GM18861 (cell line): ENCODE data around the gene GOLGA8A.
"Not testable (repeated sequence)": the region's sequence is repeated elsewhere in the genome, so short reads cannot be mapped to it uniquely, and the experiment has no call there.

Experiments used
- ATAC-seq: cut with Tn5 transposase; IDR thresholded peaks from one replicate; pipeline ENCODE4 v1.9.1; 2021; ENCODE audit not compliant: unreplicated experiment

Gene GOLGA8A

GRCh38 chr15:34437687-34438086, at the start of gene GOLGA8A:
Gene GOLGA8A (minus strand): TSS chr15:34437808. CDS start chr15:34389691, 48,117 bp downstream.
- ATAC-seq = no peak

GRCh38 chr15:34483644-34484043, 46.0 kb upstream of the GOLGA8A start:
- ATAC-seq = no peak

- ATAC-seq = no peak
Observed at GRCh38 chr15:34481370-34481769, 43.8 kb upstream of the GOLGA8A start.

GRCh38 chr15:34473840-34474239, 36.2 kb upstream of the GOLGA8A start:
- ATAC-seq = no peak

- ATAC-seq = no peak
Observed at GRCh38 chr15:34472947-34473346, 35.3 kb upstream of the GOLGA8A start.

GRCh38 chr15:34470892-34471291, 33.3 kb upstream of the GOLGA8A start:
- ATAC-seq = no peak

GRCh38 chr15:34470091-34470490, 32.5 kb upstream of the GOLGA8A start:
- ATAC-seq = no peak

GRCh38 chr15:34461730-34462129, 24.1 kb upstream of the GOLGA8A start:
- no peak for ATAC-seq

- ATAC-seq = no peak
Observed at GRCh38 chr15:34460451-34460850, 22.8 kb upstream of the GOLGA8A start.

GRCh38 chr15:34456658-34457057, 19.1 kb upstream of the GOLGA8A start:
- no peak for ATAC-seq

GRCh38 chr15:34442891-34443290, 5.3 kb upstream of the GOLGA8A start:
- ATAC-seq = no peak

- ATAC-seq = no peak
Observed at GRCh38 chr15:34439878-34440277, 2.3 kb upstream of the GOLGA8A start.

GRCh38 chr15:34436956-34437442, 609 bp downstream of the GOLGA8A start:
- no peak for ATAC-seq

- ATAC-seq = no peak
Observed at GRCh38 chr15:34436126-34436955, 1.3 kb downstream of the GOLGA8A start.

- no peak for ATAC-seq
Observed at GRCh38 chr15:34435658-34436057, 1.9 kb downstream of the GOLGA8A start.

- ATAC-seq = no peak
Observed at GRCh38 chr15:34434627-34435305, 2.8 kb downstream of the GOLGA8A start.

GRCh38 chr15:34433956-34434626, 3.5 kb downstream of the GOLGA8A start:
- ATAC-seq = not testable (repeated sequence)

- not testable (repeated sequence) for ATAC-seq
Observed at GRCh38 chr15:34430642-34431041, 7.0 kb downstream of the GOLGA8A start.

GRCh38 chr15:34423425-34424090, 14.1 kb downstream of the GOLGA8A start:
- ATAC-seq = not testable (repeated sequence)

- ATAC-seq = not testable (repeated sequence)
Observed at GRCh38 chr15:34420953-34421352, 16.7 kb downstream of the GOLGA8A start.

- not testable (repeated sequence) for ATAC-seq
Observed at GRCh38 chr15:34418435-34418834, 19.2 kb downstream of the GOLGA8A start.
